GM21367 (cell line): Measurements from ENCODE around the gene PKP3.
"Not testable (repeated sequence)": the region's sequence is repeated elsewhere in the genome, so short reads cannot be mapped to it uniquely, and the experiment has no call there.

Source experiments
- ATAC-seq: cut with Tn5 transposase; IDR thresholded peaks from one replicate; pipeline ENCODE4 v1.9.1; 2021; ENCODE audit not compliant: unreplicated experiment

Gene PKP3

GRCh38 chr11:408154-409007, 14.4 kb downstream of the PKP3 start:
- ATAC-seq, result no peak

GRCh38 chr11:409008-409599, 15.1 kb downstream of the PKP3 start:
- no peak for ATAC-seq

- no peak for ATAC-seq
Observed at GRCh38 chr11:409600-410483, 15.8 kb downstream of the PKP3 start.

GRCh38 chr11:410711-411110, 16.7 kb downstream of the PKP3 start:
- ATAC-seq, result not testable (repeated sequence)

- not testable (repeated sequence) for ATAC-seq
Observed at GRCh38 chr11:411520-411919, 17.5 kb downstream of the PKP3 start.

- no peak for ATAC-seq
Observed at GRCh38 chr11:412641-413119, 18.7 kb downstream of the PKP3 start.

GRCh38 chr11:413120-414081, 19.4 kb downstream of the PKP3 start:
- no peak for ATAC-seq

- ATAC-seq, result no peak
Observed at GRCh38 chr11:414318-414857, 20.4 kb downstream of the PKP3 start.

GRCh38 chr11:415640-416041, 21.6 kb downstream of the PKP3 start:
- no peak for ATAC-seq

GRCh38 chr11:416051-416756, 22.2 kb downstream of the PKP3 start:
- no peak for ATAC-seq

GRCh38 chr11:416757-417621, 23.0 kb downstream of the PKP3 start:
- ATAC-seq, result no peak

GRCh38 chr11:417652-418342, 23.8 kb downstream of the PKP3 start:
- no peak for ATAC-seq

GRCh38 chr11:418343-419247, 24.6 kb downstream of the PKP3 start:
- ATAC-seq, result no peak

GRCh38 chr11:419248-420005, 25.4 kb downstream of the PKP3 start:
- ATAC-seq, result no peak

GRCh38 chr11:420054-420910, 26.3 kb downstream of the PKP3 start:
- no peak for ATAC-seq
